ENCODE data around the gene DNMT1.

GRCh38 chr19:10133596-10133995, 61.2 kb downstream of the DNMT1 start:
- TF ChIP-seq CTCF (IDR thresholded peaks at IDR 0.05), result no peak
- TF ChIP-seq POLR2A (IDR thresholded peaks at IDR 0.05), result no peak

Measured in testis (tissue), 2 donors.